ENCODE measurements around the gene XRCC3.

GRCh38 chr14:103762541-103762940, 47.3 kb upstream of the XRCC3 start:
- TF ChIP-seq CTCF (IDR thresholded peaks at IDR 0.05), result no peak
- TF ChIP-seq POLR2A (IDR thresholded peaks at IDR 0.05), result no peak
